ENCODE data around the gene MMRN2.

DNA sequence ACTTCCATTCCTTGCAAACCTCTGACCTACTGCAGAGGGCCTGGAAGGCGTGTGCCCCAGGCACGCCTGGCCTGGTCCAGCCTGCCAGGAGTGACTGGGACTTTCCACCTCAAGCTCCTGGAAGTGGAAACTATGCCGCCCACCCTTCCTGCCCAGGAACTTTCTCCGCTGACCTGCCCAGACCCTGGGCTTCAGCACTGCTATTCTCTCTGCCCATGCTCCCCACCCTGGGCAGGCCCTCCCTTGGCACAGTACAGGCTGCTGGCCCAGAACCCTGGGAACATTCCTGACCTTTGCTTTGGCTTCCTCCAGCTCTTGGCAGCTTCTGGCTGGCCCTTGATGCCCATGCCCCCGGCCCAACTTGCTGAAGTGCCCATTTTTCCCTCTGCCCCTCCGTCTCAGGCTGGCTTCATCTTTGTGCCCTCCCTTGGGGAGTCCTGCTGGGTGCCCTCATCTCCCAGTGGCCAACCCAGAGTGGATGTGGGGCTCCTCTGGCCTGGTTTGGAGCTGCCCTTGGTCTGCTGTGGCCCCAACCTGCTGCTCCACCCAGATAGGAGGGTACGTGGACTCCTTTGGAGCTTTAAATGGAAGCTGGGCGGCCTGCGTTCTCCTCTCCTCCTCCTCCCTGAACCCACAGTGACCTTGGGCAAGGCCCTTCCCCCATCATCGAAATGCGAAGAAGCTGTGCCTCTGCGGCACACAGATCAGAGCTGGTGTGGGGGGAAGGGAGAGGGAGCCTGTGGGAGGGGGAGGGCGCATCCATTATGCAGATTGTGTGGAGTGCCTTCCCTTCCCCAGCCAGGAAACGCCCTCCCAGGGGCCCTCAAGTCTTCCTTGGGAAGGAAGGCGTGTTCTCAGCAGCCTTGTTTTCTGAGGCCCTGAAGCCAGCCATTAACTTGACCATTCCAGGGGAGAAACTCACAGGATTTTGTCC, 3.4 kb downstream of the MMRN2 start:
- TF ChIP-seq EZH2 (IDR thresholded peaks at IDR 0.05; ENCODE audit: insufficient read depth, poor library complexity, severe bottlenecking) (no peak), EZH2phosphoT487 (IDR thresholded peaks at IDR 0.05; ENCODE audit: insufficient read depth, low read depth) (no peak)

Data from GM23248 (cell line).